ENCODE measurements around the gene LRRC36.

Gene LRRC36

GRCh38 chr16:67305216-67306071 is 21.2 kb upstream of the LRRC36 start:
- no peaks in the 10 kb centered on the region for H3K27me3 ChIP-seq (ENCODE audit: low read depth)
- no peaks in the 10 kb centered on the region for H3K9me3 ChIP-seq
- H3K4me3 ChIP-seq, result no peak overlapping the region
- H3K36me3 ChIP-seq (replicated peaks), result no peaks in the 10 kb centered on the region
- no peaks in the 10 kb centered on the region for H3K4me1 ChIP-seq
- in situ Hi-C loops (cut with MboI; ENCODE audit: low sequenced_read_pairs), result no loop called here
- DNase-seq (ENCODE audit: low spot score in 2 of 2), result no peak

GRCh38 chr16:67310561-67310960 is 16.1 kb upstream of the LRRC36 start:
- Histone ChIP-seq H3K4me1 (no peaks in the 10 kb centered on the region), H3K4me3 (no peak overlapping the region), H3K36me3 (replicated peaks) (no peaks in the 10 kb centered on the region), H3K9me3 (no peaks in the 10 kb centered on the region), H3K27me3 (ENCODE audit: low read depth) (no peaks in the 10 kb centered on the region)
- DNase-seq (ENCODE audit: low spot score in 2 of 2), result no peak
- in situ Hi-C loops (cut with MboI; ENCODE audit: low sequenced_read_pairs), result no loop called here

- Histone ChIP-seq H3K27me3 (ENCODE audit: low read depth) (no peaks in the 10 kb centered on the region), H3K4me3 (no peak overlapping the region), H3K36me3 (replicated peaks) (no peaks in the 10 kb centered on the region), H3K9me3 (no peaks in the 10 kb centered on the region), H3K4me1 (no peaks in the 10 kb centered on the region)
- in situ Hi-C loops (cut with MboI; ENCODE audit: low sequenced_read_pairs), result no loop called here
- DNase-seq (ENCODE audit: low spot score in 2 of 2), result no peak
Measured at GRCh38 chr16:67311607-67312488, 14.8 kb upstream of the LRRC36 start.

- H3K9me3 ChIP-seq, result no peaks in the 10 kb centered on the region
- in situ Hi-C loops (cut with MboI; ENCODE audit: low sequenced_read_pairs), result no loop called here
- no peak for DNase-seq (ENCODE audit: low spot score in 2 of 2)
- no peaks in the 10 kb centered on the region for H3K36me3 ChIP-seq (replicated peaks)
- H3K27me3 ChIP-seq (ENCODE audit: low read depth), result no peaks in the 10 kb centered on the region
- no peak overlapping the region for H3K4me3 ChIP-seq
- H3K4me1 ChIP-seq, result no peaks in the 10 kb centered on the region
Measured at GRCh38 chr16:67312719-67313118, 13.9 kb upstream of the LRRC36 start.

- Histone ChIP-seq H3K9me3 (no peaks in the 10 kb centered on the region), H3K36me3 (replicated peaks) (no peaks in the 10 kb centered on the region), H3K4me1 (no peaks in the 10 kb centered on the region), H3K27me3 (ENCODE audit: low read depth) (no peaks in the 10 kb centered on the region; the same call in 1 of the 2 replicates), H3K4me3 (no peak overlapping the region)
- DNase-seq (ENCODE audit: low spot score in 2 of 2), result no peak
- in situ Hi-C loops (cut with MboI; ENCODE audit: low sequenced_read_pairs), result no loop called here
Measured at GRCh38 chr16:67317853-67318252, 8.8 kb upstream of the LRRC36 start.

- no peaks in the 10 kb centered on the region for H3K9me3 ChIP-seq
- H3K27me3 ChIP-seq (ENCODE audit: low read depth), result peaks cover 3% of the 10 kb centered on the region
- in situ Hi-C loops (cut with MboI; ENCODE audit: low sequenced_read_pairs), result no loop called here
- H3K4me3 ChIP-seq, result peak overlapping the region; percentile 53
- H3K4me1 ChIP-seq, result no peaks in the 10 kb centered on the region; the same call in 1 of the 2 replicates
- DNase-seq (ENCODE audit: low spot score in 2 of 2), result peak in 1 of 2 experiments; percentile 10
- H3K36me3 ChIP-seq (replicated peaks), result no peaks in the 10 kb centered on the region
Measured at GRCh38 chr16:67326115-67326471, 522 bp upstream of the LRRC36 start.

- peaks cover 3% of the 10 kb centered on the region for H3K27me3 ChIP-seq (ENCODE audit: low read depth)
- no peaks in the 10 kb centered on the region; the same call in 1 of the 2 replicates for H3K4me1 ChIP-seq
- in situ Hi-C loops (cut with MboI; ENCODE audit: low sequenced_read_pairs), result no loop called here
- no peaks in the 10 kb centered on the region for H3K9me3 ChIP-seq
- H3K4me3 ChIP-seq, result no peak overlapping the region
- DNase-seq (ENCODE audit: low spot score in 2 of 2), result no peak
- H3K36me3 ChIP-seq (replicated peaks), result no peaks in the 10 kb centered on the region
Measured at GRCh38 chr16:67327743-67328142, 1.1 kb downstream of the LRRC36 start.

- DNase-seq (ENCODE audit: low spot score in 2 of 2), result no peak
- Histone ChIP-seq H3K4me1 (no peaks in the 10 kb centered on the region; the same call in 1 of the 2 replicates), H3K4me3 (no peak overlapping the region), H3K36me3 (replicated peaks) (no peaks in the 10 kb centered on the region), H3K27me3 (ENCODE audit: low read depth) (no peaks in the 10 kb centered on the region), H3K9me3 (no peaks in the 10 kb centered on the region)
- in situ Hi-C loops (cut with MboI; ENCODE audit: low sequenced_read_pairs), result no loop called here
Measured at GRCh38 chr16:67329901-67330300, 3.3 kb downstream of the LRRC36 start.

- no peaks in the 10 kb centered on the region for H3K36me3 ChIP-seq (replicated peaks)
- no peak overlapping the region for H3K4me3 ChIP-seq
- DNase-seq (ENCODE audit: low spot score in 2 of 2), result no peak
- H3K27me3 ChIP-seq (ENCODE audit: low read depth), result no peaks in the 10 kb centered on the region
- in situ Hi-C loops (cut with MboI; ENCODE audit: low sequenced_read_pairs), result no loop called here
- H3K9me3 ChIP-seq, result no peaks in the 10 kb centered on the region
- H3K4me1 ChIP-seq, result no peaks in the 10 kb centered on the region
Measured at GRCh38 chr16:67333315-67333714, 6.7 kb downstream of the LRRC36 start.

GRCh38 chr16:67336116-67336515 is 9.5 kb downstream of the LRRC36 start:
- H3K36me3 ChIP-seq (replicated peaks), result no peaks in the 10 kb centered on the region
- H3K9me3 ChIP-seq, result no peaks in the 10 kb centered on the region
- DNase-seq (ENCODE audit: low spot score in 2 of 2), result no peak
- no peak overlapping the region for H3K4me3 ChIP-seq
- in situ Hi-C loops (cut with MboI; ENCODE audit: low sequenced_read_pairs), result no loop called here
- no peaks in the 10 kb centered on the region for H3K27me3 ChIP-seq (ENCODE audit: low read depth)
- no peaks in the 10 kb centered on the region for H3K4me1 ChIP-seq

- Histone ChIP-seq H3K9me3 (no peaks in the 10 kb centered on the region), H3K36me3 (replicated peaks) (no peaks in the 10 kb centered on the region), H3K27me3 (ENCODE audit: low read depth) (no peaks in the 10 kb centered on the region), H3K4me3 (no peak overlapping the region), H3K4me1 (no peaks in the 10 kb centered on the region)
- no peak for DNase-seq (ENCODE audit: low spot score in 2 of 2)
- in situ Hi-C loops (cut with MboI; ENCODE audit: low sequenced_read_pairs), result no loop called here
Measured at GRCh38 chr16:67336648-67337047, 10.0 kb downstream of the LRRC36 start.

GRCh38 chr16:67339453-67339852 is 12.8 kb downstream of the LRRC36 start:
- H3K36me3 ChIP-seq (replicated peaks), result no peaks in the 10 kb centered on the region
- H3K27me3 ChIP-seq (ENCODE audit: low read depth), result no peaks in the 10 kb centered on the region; the same call in 1 of the 2 replicates
- in situ Hi-C loops (cut with MboI; ENCODE audit: low sequenced_read_pairs), result no loop called here
- no peak for DNase-seq (ENCODE audit: low spot score in 2 of 2)
- no peaks in the 10 kb centered on the region for H3K4me1 ChIP-seq
- no peak overlapping the region for H3K4me3 ChIP-seq
- H3K9me3 ChIP-seq, result no peaks in the 10 kb centered on the region

GRCh38 chr16:67341250-67341649 is 14.6 kb downstream of the LRRC36 start:
- in situ Hi-C loops (cut with MboI; ENCODE audit: low sequenced_read_pairs), result no loop called here
- H3K27me3 ChIP-seq (ENCODE audit: low read depth), result peaks cover 3% of the 10 kb centered on the region
- H3K4me3 ChIP-seq, result no peak overlapping the region
- no peak for DNase-seq (ENCODE audit: low spot score in 2 of 2)
- no peaks in the 10 kb centered on the region for H3K4me1 ChIP-seq
- no peaks in the 10 kb centered on the region for H3K9me3 ChIP-seq
- H3K36me3 ChIP-seq (replicated peaks), result no peaks in the 10 kb centered on the region

- no peak for DNase-seq (ENCODE audit: low spot score in 2 of 2)
- no peaks in the 10 kb centered on the region for H3K4me1 ChIP-seq
- no peaks in the 10 kb centered on the region for H3K9me3 ChIP-seq
- H3K27me3 ChIP-seq (ENCODE audit: low read depth), result peaks cover 3% of the 10 kb centered on the region
- no peak overlapping the region for H3K4me3 ChIP-seq
- in situ Hi-C loops (cut with MboI; ENCODE audit: low sequenced_read_pairs), result no loop called here
- no peaks in the 10 kb centered on the region for H3K36me3 ChIP-seq (replicated peaks)
Measured at GRCh38 chr16:67342616-67343015, 16.0 kb downstream of the LRRC36 start.
